Measurements from ENCODE around the gene COMMD1. TPM values are rescaled to one million over a fixed set of nuclear protein-coding genes. Genes with fewer than 3 reads are reported as not detected.
"Not testable (repeated sequence)": the region's sequence is repeated elsewhere in the genome, so short reads cannot be mapped to it uniquely, and the experiment has no call there.

The COMMD1 gene
- total and polyA plus RNA-seq, 2 donors from 2014 or later = 38.5 to 99.4 TPM

- TF ChIP-seq CTCF (IDR thresholded peaks at IDR 0.05; ENCODE audit: borderline replicate concordance, extremely low read depth, insufficient read depth) = no peak
- FAIRE-seq = no peak
Observed at GRCh38 chr2:62156861-62157496, 251.5 kb downstream of the COMMD1 start.

GRCh38 chr2:62158444-62159121 is 253.1 kb downstream of the COMMD1 start:
- H3K36me3 ChIP-seq (ENCODE audit: control insufficient read depth in 2 of 3, insufficient read depth in 3 of 3, low read length in 3 of 3) = no peaks in the 10 kb centered on the region
- no peak for FAIRE-seq
- no peaks in the 10 kb centered on the region for H3K27me3 ChIP-seq (ENCODE audit: control insufficient read depth, insufficient read depth, low read length)
- no peak overlapping the region for H3K4me3 ChIP-seq (ENCODE audit: low read length in 3 of 3)
- H3K9me3 ChIP-seq (ENCODE audit: control insufficient read depth in 2 of 3, insufficient read depth in 1 of 3, low read length in 3 of 3) = peaks cover 0 to 6% (median 2%) of the 10 kb centered on the region in 3 donors
- DNase-seq = no peak
- H3K9ac ChIP-seq (ENCODE audit: low read length in 3 of 3) = no peak overlapping the region
- intact Hi-C loops (cut with DNase I) = no loop called here
- no peaks in the 10 kb centered on the region for H3K4me1 ChIP-seq (ENCODE audit: control insufficient read depth in 2 of 3, insufficient read depth in 2 of 3, low read depth in 1 of 3, low read length in 3 of 3)
- no peak for TF ChIP-seq CTCF (IDR thresholded peaks at IDR 0.05; ENCODE audit: borderline replicate concordance, extremely low read depth, insufficient read depth)
- H3K27ac ChIP-seq (ENCODE audit: low read depth in 2 of 2, low read length in 2 of 2) = no peak overlapping the region

More at GRCh38 chr2:62156861-62157496, 251.5 kb downstream of the COMMD1 start:
- Histone ChIP-seq H3K9me3 (ENCODE audit: control insufficient read depth in 2 of 3, insufficient read depth in 1 of 3, low read length in 3 of 3) (peaks cover 0 to 6% (median 2%) of the 10 kb centered on the region in 3 donors), H3K9ac (ENCODE audit: low read length in 3 of 3) (no peak overlapping the region), H3K4me1 (ENCODE audit: control insufficient read depth in 2 of 3, insufficient read depth in 2 of 3, low read depth in 1 of 3, low read length in 3 of 3) (no peaks in the 10 kb centered on the region), H3K36me3 (ENCODE audit: control insufficient read depth in 2 of 3, insufficient read depth in 3 of 3, low read length in 3 of 3) (no peaks in the 10 kb centered on the region), H3K27me3 (ENCODE audit: control insufficient read depth, insufficient read depth, low read length) (no peaks in the 10 kb centered on the region), H3K4me3 (ENCODE audit: low read length in 3 of 3) (no peak overlapping the region), H3K27ac (ENCODE audit: low read depth in 2 of 2, low read length in 2 of 2) (no peak overlapping the region)
- DNase-seq = no peak
- intact Hi-C loops (cut with DNase I) = no loop called here

GRCh38 chr2:62160691-62161090 is 255.2 kb downstream of the COMMD1 start:
- intact Hi-C loops (cut with DNase I); H3K9me3 ChIP-seq (ENCODE audit: control insufficient read depth in 2 of 3, insufficient read depth in 1 of 3, low read length in 3 of 3); H3K27ac ChIP-seq (ENCODE audit: low read depth in 2 of 2, low read length in 2 of 2); H3K36me3 ChIP-seq (ENCODE audit: control insufficient read depth in 2 of 3, insufficient read depth in 3 of 3, low read length in 3 of 3); H3K9ac ChIP-seq (ENCODE audit: low read length in 3 of 3); H3K27me3 ChIP-seq (ENCODE audit: control insufficient read depth, insufficient read depth, low read length); H3K4me1 ChIP-seq (ENCODE audit: control insufficient read depth in 2 of 3, insufficient read depth in 2 of 3, low read depth in 1 of 3, low read length in 3 of 3); FAIRE-seq; DNase-seq; H3K4me3 ChIP-seq (ENCODE audit: low read length in 3 of 3): not testable (repeated sequence)

GRCh38 chr2:62163106-62163831 is 257.8 kb downstream of the COMMD1 start:
- Histone ChIP-seq H3K36me3 (ENCODE audit: control insufficient read depth in 2 of 3, insufficient read depth in 3 of 3, low read length in 3 of 3) (no peaks in the 10 kb centered on the region), H3K4me3 (ENCODE audit: low read length in 3 of 3) (no peak overlapping the region), H3K4me1 (ENCODE audit: control insufficient read depth in 2 of 3, insufficient read depth in 2 of 3, low read depth in 1 of 3, low read length in 3 of 3) (no peaks in the 10 kb centered on the region), H3K27ac (ENCODE audit: low read depth in 2 of 2, low read length in 2 of 2) (no peak overlapping the region), H3K9me3 (ENCODE audit: control insufficient read depth in 2 of 3, insufficient read depth in 1 of 3, low read length in 3 of 3) (no peaks in the 10 kb centered on the region), H3K27me3 (ENCODE audit: control insufficient read depth, insufficient read depth, low read length) (no peaks in the 10 kb centered on the region), H3K9ac (ENCODE audit: low read length in 3 of 3) (no peak overlapping the region)
- FAIRE-seq = no peak
- no peak for DNase-seq
- intact Hi-C loops (cut with DNase I) = no loop called here
- TF ChIP-seq CTCF (IDR thresholded peaks at IDR 0.05; ENCODE audit: borderline replicate concordance, extremely low read depth, insufficient read depth) = no peak

Measured in kidney (tissue), 14 donors.